Measurements from ENCODE around the gene NFS1.

NFS1 gene

GRCh38 chr20:35640724-35641123 is 58.4 kb downstream of the NFS1 start:
- no peak for DNase-seq (ENCODE audit: low spot score)

GRCh38 chr20:35638751-35639150 is 60.4 kb downstream of the NFS1 start:
- no peak for DNase-seq (ENCODE audit: low spot score)

GRCh38 chr20:35637276-35637675 is 61.9 kb downstream of the NFS1 start:
- no peak for DNase-seq (ENCODE audit: low spot score)

- DNase-seq (ENCODE audit: low spot score): no peak
Observed at GRCh38 chr20:35636095-35636494, 63.1 kb downstream of the NFS1 start.

GRCh38 chr20:35635652-35636051 is 63.5 kb downstream of the NFS1 start:
- DNase-seq (ENCODE audit: low spot score): no peak

GRCh38 chr20:35632539-35633115 is 66.5 kb downstream of the NFS1 start:
- DNase-seq (ENCODE audit: low spot score): no peak

GRCh38 chr20:35630636-35631035 is 68.5 kb downstream of the NFS1 start:
- DNase-seq (ENCODE audit: low spot score): no peak

- no peak for DNase-seq (ENCODE audit: low spot score)
Observed at GRCh38 chr20:35629427-35630145, 69.6 kb downstream of the NFS1 start.

- no peak for DNase-seq (ENCODE audit: low spot score)
Observed at GRCh38 chr20:35627121-35627520, 72.0 kb downstream of the NFS1 start.

GRCh38 chr20:35626386-35627001 is 72.7 kb downstream of the NFS1 start:
- DNase-seq (ENCODE audit: low spot score): no peak

GRCh38 chr20:35625584-35626385 is 73.4 kb downstream of the NFS1 start:
- DNase-seq (ENCODE audit: low spot score): no peak

GRCh38 chr20:35621560-35621946 is 77.6 kb downstream of the NFS1 start:
- no peak for DNase-seq (ENCODE audit: low spot score)

GRCh38 chr20:35620818-35621559 is 78.2 kb downstream of the NFS1 start:
- no peak for DNase-seq (ENCODE audit: low spot score)

- DNase-seq (ENCODE audit: low spot score): peak; percentile 41
Observed at GRCh38 chr20:35619196-35620095, 79.7 kb downstream of the NFS1 start.

- no peak for DNase-seq (ENCODE audit: low spot score)
Observed at GRCh38 chr20:35618263-35619131, 80.7 kb downstream of the NFS1 start.
